Measurements from ENCODE around the gene CBFA2T3.
"Not testable (repeated sequence)": the region's sequence is repeated elsewhere in the genome, so short reads cannot be mapped to it uniquely, and the experiment has no call there.

The CBFA2T3 gene

DNA sequence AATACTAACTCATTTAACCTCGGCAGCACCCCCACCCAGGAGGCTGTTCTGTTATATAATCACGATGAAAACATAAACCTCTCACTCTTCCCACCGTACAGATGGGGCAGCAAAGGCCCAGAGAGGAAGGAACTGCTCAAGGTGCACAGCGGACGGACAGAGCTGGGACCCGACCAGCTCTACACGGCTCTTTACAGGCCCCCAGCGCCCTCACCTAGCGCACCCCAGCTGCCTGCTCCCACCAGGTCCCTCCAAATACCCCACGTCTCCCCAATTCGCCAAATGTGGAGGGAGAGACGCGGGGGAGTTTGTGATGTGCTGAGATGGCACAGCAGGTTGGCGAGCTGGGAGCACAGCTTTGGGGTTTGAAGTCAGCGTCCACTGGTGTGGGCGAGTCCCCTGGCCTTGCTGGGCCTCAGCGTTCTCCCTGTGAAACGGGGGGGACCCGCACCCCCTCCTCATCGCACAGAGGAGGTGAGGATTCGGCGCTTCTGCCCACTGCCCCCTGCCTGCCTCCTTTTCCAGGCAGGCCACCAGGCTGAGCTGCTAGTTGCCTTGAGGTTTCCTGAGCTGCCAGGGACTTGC, 54.1 kb downstream of the CBFA2T3 start:
- DNase-seq (ENCODE audit: low read depth in 2 of 2), result no peak

DNA sequence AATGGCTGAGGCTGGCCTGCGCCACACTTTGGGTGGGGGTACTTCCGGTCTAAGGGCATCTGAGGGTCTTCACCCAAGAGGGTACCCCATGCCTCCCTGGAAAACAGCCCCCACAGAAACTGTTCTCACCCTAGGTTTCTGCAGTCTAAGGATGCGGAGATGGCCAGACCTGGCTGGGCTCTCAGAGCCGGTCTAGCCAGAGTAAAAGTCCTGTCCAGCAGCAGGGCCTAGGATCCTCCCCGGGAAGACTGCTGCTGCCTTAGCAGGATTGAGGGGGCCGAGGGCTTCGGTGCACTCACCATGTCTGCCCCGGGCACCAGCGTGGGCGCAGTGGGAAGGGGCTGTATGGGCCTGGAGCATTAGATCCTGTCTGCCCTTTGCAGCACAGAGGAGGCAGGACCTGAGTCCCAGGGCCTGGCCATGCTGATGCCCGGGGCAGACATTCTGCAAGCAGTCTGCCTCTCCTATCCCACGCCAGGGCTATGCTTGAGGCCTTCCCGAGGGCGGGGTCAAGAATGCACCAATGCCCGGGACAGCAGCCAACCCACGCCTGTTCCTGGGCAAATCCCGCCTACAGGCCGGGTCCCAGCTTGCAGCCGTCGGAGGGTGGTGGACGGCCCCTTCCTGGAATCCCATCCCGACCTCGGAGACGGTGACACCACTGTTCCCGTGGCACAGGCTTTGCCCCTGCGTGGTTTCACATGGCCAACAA, 54.7 kb downstream of the CBFA2T3 start:
- no peak for DNase-seq (ENCODE audit: low read depth in 2 of 2)

DNA sequence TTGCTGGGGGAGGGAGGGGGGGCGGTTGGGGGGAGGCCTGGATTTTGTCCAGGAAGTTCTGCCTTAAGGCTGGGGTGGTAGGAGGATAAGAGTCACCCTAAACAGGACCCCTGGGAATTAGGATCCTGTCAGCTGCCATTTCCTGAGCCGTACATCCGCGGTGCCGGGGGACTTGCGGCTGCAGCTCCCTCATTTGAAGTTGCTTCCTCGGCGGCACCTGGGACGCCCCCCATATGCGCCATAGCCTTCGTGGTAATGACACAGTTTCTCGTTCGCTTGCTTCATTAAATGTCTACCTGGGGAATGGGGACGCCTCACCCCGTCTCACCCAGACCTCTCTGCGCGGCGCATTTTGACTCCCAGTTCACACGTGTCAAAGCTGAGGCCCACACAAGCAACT, 55.4 kb downstream of the CBFA2T3 start:
- no peak for DNase-seq (ENCODE audit: low read depth in 2 of 2)

DNA sequence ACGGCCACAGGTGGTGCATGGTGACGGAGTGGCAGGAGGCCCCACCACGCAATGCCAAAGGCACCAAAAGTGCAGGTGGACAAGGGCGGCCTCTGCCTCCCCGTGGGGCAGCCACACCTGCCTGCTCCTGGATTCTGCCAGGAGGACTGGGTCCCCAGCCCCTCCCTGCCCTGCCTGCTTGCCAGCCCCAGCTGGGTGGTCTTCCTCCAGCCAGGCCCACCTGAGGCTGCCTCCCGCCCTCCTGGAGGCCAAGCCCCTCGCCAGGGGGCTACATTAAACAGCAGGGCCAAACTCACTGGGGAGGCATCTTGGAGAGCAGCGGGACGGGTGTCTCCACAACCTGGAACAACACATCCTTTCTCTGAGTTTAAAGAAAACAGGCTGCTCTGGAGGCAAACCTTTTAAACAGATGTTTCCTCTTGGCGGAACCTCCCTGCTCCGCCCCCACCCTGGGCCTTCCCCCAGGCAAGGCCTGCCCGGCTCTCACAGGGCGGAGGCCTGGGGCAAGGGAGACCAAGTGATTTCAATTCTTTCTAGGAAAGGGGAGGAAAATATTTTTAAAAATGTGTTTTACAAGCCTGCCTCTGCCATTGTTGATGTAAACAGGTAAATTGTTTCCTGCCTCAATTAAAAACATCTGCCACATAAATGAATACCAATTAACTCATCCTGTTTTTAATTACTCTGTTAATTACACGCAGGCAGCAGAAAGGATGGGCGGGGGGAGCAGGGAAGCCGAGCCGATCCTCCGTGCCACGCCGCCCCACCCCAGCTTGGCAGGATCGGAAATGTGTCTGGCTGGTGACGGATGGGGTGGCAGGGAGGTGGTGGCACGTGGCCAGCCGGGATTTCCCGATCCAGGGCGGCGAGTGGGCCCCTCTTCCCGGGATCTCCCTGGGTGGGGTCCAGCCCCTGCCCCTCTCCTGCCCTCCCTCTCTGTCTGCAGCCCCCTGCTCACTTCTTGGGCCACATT, 56.1 kb downstream of the CBFA2T3 start:
- DNase-seq (ENCODE audit: low read depth in 2 of 2), result peak; percentile 33 to 42

DNA sequence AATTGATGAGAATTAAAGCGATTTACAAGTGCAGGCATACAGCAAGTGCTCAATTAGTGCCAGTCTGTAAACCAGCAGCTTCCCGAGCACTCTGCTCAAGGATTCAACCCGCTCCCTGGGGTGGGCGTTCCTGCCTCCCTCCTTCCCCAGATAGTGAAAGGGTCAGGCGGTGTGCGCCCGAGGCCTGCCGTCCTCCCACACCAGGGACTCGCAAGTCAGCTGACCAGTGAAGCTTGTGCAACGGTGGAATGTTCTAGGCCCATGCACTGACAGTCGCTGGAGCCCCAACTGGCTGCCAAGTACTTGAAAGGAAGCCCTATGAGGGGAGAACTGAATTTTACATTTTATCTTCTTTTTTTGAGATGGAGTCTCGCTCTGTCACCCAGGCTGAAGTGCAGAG, 57.1 kb downstream of the CBFA2T3 start:
- DNase-seq (ENCODE audit: low read depth in 2 of 2), result no peak

DNA sequence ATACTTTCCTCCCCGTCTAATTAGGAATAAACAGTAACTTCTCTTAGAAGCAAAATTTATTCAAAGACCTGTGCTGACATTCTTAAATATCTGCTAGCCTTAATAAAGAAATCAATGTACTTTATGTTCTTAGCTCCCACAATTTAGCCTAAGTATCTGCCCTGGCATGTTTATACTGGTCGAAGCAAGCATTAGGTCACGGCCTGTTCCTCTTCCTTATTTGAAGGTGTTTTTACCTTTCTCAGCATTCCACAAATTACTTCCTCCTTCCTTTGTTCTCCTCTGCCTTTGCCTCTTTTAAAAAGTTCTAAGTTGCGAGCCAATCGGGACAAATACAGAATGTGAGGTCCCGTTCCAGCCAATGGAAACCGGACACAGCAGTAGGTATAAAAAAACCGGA, 58.1 kb downstream of the CBFA2T3 start:
- not testable (repeated sequence) for DNase-seq (ENCODE audit: low read depth in 2 of 2)

DNA sequence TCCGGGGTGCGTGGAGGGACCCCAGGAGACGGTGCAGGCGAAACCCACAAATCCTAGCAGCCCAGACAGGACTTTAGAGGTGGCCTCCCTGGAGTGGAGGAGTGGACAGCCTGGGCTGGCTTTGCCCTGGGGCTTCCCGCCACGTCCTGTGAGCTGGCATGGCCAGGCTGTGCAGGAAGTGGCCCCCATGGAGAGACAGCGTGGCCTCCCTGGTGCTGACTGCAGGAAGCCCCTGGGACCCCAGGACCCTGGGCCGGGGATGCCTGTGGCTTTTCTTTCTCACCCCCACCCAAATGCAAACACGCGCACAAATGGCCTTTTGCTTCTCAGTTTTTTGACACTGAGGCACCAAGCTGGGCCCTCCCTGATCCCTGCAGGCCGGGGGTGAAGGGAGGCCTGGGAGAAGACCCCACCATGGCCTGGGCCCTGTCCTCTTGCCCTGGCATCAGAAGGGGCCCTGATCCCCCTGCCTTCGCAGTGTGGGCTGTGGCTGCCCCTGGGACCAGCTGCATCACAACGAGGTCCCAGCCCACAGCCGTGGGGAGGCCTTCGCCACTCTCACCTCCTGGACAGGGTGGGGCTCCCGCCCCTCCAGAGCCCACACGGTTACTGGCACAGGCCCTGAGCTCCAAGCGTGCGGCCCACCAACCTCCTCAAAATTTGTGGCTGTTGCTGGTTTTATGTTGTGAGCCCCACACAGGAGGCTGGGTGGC, 58.9 kb downstream of the CBFA2T3 start:
- DNase-seq (ENCODE audit: low read depth in 2 of 2), result no peak

DNA sequence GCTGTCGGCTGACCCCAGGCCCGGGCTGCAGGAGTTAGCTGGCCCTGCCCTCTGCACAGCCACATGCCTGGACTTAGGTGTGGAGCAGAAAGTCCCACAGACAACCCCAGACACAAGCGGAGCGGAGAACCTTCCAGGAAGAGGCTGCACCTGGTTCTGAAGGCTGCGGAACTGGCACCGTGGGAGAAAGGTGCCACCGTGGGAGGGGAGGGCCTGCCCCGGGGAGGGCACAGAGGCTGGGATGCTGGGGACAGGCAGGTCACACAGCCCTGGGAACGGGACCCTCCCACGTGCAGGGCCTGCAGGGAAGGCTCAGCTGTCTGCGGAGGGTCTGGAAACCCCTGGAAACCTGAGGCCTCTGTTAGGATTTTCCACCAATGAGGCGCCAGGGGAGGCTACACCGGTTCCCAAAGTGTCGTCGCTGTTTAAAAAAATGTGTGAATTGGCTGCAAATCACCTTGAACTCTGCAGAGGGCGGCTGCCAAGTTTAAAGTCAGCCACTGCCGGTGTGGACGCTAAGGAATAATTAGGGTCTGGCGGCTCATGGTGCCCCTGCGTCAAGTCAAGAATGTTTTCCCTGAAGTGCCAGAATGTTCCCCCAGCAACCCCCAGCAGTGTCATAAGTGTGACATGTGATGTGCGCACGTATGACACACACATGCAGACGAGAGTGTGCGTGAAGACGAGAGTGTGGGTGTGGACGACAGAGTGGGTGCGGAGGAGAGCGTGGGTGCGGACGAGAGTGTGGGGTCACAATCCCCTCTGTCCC, 59.7 kb downstream of the CBFA2T3 start:
- no peak for DNase-seq (ENCODE audit: low read depth in 2 of 2)

DNA sequence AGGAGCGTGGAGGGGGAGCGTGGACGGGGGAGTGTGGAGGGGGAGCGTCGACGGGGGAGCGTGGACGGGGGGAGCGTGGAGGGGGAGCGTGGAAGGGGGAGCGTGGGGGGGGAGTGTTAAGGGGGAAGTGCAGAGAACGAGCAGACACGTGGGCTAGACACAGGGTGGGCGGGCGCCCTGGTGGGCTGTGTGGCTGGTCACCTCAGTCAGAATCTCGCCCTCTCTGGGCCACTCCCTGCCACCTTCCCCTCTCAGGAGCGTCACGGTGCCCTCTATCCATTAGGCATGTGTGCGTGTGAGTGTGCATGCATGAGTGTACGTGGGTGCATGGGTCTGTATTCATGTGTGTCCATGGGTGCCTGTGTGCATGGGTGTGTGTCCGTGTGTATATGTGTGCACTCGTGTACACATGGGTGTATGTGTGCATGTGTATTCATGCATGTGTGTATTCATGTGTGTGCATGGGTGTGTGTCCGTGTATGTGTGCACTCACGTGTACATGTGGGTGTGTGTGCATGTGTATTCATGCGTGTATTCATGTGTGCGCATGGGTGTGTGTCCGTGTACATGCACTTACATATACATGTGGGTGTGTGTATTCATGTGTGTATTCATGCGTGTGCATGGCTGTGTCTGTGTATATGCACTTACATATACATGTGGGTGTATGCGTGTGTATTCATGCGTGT, 61.2 kb downstream of the CBFA2T3 start:
- no peak for DNase-seq (ENCODE audit: low read depth in 2 of 2)

DNA sequence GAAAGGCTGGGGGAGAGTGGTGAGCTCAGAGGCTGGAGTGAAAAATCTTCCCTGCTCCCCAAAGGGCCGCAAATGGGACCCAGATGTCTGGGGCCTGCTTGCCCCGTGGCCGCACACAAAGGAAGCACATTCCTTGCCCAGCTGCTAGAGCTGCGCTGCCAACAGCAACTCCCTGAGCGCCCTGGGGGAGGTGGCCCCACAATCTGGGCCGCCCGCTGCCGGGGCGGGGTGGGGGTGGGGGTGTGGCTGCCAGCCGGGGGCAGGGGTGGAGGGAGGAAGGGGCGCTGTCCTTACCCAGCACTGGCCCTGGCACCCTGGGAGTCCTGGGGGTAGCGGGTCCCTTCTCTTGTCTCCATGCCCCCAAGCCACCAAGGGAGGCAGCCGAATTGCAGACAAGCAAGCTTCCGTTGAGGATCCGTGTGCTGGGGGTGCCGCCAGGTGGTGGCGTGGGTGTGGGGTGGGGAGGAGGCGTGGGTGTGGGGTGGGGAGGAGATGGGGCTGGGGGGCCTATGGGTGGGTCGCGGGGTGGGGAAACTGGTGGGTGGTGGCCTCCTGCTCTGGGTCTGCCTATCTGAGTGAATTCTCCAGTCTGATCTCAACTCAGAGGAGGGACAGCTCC, 62.1 kb downstream of the CBFA2T3 start:
- DNase-seq (ENCODE audit: low read depth in 2 of 2), result peak; percentile 69 to 74

DNA sequence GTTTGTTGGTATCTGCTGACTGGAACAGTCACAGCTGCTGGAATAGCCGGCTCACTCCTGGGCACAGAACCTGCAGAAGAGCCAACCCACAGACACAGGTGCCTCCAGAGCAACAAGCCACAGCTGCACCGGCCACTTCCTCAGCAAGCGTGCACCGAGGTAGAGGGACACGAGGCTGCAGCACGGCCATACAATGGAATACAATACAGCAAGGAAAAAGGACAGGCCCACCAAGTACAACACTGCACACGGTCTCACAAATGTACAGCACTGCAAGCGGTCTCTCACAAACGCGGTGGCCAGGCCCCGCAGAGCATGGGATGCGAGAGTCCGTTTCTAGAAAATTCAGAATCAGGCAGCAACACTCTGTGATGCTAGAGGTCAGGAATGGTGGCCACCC, 63.1 kb downstream of the CBFA2T3 start:
- no peak for DNase-seq (ENCODE audit: low read depth in 2 of 2)

DNA sequence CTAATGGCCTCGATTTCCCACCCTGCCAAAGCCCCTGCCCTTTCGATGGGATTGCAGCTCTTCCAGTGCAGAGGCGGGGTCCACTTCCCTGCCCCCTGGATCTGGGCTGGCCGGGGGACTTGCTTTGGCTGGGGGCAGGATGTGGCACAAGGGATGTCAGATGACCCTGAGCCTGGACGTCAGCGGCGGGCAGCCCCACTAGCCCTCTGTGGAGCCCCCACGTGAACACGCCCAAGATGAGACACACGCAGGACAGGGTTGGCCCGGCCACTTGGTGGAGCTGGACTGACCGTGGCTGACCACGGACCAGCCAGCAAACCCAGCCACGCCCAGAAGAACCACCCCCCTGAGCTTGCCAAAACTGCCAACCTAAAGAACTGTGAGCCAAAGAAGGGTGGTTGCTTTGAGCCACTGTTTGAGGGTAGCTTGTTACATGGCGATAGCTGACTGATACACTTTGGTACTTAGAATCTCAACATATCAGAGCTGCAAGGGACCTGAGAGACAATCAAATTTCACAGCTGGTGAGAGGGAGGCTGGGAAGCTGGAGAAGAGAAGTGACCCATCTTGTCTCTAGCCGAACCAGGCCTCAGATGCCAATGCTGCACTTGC, 63.9 kb downstream of the CBFA2T3 start:
- no peak for DNase-seq (ENCODE audit: low read depth in 2 of 2)

DNA sequence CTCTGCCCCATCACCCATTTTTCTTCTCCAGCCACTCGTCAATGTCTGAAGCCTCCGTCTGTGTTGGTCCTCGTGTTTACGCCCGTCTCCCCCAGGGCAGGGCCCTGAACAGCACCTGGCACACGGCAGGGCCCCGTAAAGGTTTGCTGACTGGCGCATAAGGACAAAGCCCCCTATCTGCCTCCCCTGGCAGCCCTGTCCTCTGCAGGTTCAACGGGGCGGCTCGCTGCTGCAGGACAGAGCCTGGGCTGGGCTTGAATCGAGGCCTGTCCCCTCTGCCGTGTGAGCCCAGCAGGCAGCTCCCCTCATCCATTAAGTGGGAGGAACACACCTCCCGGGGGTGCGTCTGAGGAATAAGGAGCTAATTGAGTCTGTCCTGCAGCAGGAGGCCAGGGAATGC, 64.5 kb downstream of the CBFA2T3 start:
- no peak for DNase-seq (ENCODE audit: low read depth in 2 of 2)

DNA sequence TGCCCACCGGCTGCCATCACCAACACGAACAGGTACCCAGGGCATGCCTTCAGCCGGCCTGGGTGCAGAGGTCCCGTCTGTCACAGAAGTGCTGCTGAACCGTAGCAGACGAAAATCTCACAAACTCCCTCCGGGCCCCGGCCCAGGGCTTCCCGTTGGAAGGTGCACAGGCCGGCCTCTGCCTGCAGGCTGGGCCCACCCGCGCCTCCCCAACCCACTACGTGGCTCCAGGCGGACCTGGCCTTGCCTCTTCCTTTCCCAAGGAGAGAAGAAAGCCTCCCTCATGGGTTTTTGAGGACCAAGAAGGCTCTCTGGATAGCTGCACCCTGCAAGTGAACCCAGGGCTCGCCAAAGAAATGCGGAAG, 65.1 kb downstream of the CBFA2T3 start:
- DNase-seq (ENCODE audit: low read depth in 2 of 2), result no peak

DNA sequence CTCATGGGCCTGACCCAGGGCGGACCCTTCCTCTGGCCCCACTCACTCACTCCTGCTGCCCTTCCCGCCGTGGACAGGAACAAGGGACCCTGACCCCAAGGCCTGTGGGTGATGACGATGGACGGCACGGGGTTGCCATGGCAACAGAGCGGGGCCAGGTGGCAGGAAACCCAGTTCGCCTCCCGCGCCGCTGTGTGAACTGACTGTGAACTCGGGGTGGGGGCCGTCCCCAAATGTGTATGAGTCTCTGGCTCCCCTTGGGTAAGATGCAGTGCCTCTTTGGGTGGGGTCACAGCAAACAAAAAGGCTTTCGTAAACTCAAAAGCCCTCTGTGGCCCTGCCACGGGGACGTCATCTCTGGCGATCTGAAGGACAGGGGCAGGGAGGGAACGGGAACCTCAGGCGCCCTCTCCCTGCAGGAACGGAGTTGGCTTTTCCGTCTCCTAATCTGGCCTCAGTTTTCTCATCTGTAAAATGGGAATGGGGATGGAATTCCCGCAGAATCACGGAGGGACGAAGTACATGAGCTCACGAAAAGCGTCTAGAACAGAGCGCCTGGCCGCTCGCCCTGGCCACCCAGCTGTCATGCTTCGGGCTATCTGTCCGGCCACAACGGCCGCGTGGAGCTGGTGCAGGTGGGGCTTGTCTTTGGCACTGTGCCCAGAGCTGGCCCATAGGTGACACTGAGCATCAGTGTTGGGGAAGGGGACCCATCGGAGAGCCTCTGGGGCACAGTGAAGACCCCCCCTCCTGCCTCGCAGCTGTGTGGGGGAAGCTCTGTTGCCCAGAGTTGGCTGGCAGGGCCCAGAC, 65.7 kb downstream of the CBFA2T3 start:
- DNase-seq (ENCODE audit: low read depth in 2 of 2), result no peak

DNA sequence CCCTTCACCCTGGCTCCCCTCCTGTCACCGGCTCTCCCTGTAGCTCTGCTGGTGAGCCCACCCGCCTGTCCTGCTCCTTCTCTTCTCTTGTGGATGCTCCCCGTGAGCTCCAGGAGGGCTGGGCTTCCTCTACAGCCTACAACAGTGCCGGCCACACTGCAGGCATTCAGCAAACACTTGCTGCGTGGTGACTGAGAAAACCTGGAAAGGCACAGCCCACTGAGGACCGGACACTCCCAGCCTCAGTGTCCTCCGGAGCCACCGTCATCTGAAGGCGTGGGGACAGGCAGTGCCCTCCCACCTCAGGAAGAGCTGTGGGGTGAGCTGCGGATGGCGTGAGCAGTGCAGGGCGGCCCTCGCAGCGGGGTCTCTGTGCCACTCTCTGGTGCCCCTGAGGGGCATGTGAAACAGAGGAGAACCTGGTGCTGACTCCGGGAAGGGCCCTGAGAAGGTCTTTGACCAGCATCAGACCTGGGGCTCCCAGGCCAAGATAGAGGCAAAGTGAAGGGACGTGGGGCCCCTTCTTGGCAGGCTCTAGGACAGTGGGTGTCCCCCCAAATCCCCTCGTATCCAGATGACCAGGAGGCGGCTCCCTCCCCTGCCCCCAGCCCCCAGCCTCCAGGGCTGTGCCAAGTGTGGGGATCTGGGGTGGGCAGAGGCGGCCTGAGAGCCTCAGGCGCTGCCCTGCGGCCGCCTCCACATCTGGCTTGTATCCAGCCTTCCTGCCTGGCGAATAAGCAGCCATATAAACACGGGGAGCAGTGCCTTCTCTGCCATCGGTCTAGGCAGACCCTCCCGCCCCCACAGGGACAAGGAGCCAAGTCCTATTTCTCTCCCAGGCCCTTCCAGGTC, 66.5 kb downstream of the CBFA2T3 start:
- DNase-seq (ENCODE audit: low read depth in 2 of 2), result no peak

DNA sequence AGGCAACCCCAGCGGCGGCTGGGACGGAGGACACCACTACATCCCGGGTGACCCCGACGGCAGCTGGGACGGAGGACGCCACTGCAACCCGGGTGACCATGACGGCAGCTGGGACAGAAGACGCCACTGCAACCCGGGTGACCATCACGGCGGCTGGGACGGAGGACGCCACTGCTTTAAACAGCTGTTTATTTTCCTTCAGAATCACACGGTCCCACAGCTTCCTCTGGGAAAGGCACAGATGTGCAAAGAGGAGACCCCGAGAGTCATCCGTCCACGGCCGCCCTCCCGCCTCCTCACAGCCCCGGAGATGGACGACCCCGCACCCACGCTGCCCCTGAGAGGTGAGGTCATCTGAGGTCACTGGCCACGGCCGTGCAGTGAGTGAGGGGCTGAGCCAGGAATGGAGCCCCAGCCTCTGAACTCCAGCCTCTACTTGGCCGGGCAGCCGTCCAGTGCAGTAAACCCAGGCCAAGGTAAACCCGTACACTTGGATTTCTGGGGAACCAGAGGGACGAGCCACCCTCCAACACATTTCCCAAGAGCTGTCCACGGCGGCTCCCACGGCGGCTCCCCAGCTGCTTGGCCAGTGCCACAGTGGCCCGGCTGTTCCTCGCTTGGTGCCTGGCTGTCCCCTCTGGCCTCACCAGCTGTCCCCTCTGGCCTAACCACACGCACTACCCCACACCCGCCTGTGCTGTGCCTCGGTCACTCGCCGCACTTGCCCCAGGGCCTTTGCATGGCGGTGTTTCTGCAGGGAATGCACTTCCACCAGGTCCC, 67.4 kb downstream of the CBFA2T3 start:
- no peak for DNase-seq (ENCODE audit: low read depth in 2 of 2)

Measured in fibroblast of skin of left quadriceps (primary cell).